A549 (cell line): Measurements from ENCODE around the gene SASH1.

Experiments used
- CHD2 ChIP-seq: fragments of 150-350 bp; IDR thresholded peaks from 2 replicates; pipeline ENCODE4 v1.6.1; 2014; ENCODE audit warnings: low read length; ENCODE audit not compliant: partially characterized antibody
- CTCF ChIP-seq: fragments of >200 bp; sonication (Bioruptor Twin); formaldehyde crosslinking; IDR thresholded peaks from 3 replicates; pipeline ENCODE4 v1.5.1; 2016
- JUN ChIP-seq, 2 experiments: fragments of >200 bp; sonication (Bioruptor Twin); formaldehyde crosslinking; IDR thresholded peaks; 2 replicates in 1 of 2; 3 replicates in 1 of 2; pipeline ENCODE4 v1.6.1; 2016 to 2017
- MAX ChIP-seq: IDR thresholded peaks from 2 replicates; pipeline ENCODE4 v1.6.1; 2012
- MYC ChIP-seq: IDR thresholded peaks from 2 replicates; pipeline ENCODE4 v1.6.1; 2012; ENCODE audit warnings: mild to moderate bottlenecking, inconsistent platforms, low read length, improper control_type of control experiment, borderline replicate concordance
- POLR2A ChIP-seq: IDR thresholded peaks from 2 replicates; pipeline ENCODE4 v1.6.1; 2012; ENCODE audit warnings: mild to moderate bottlenecking, low read length
- POLR2AphosphoS2 ChIP-seq: conservative IDR thresholded peaks from 2 replicates; pipeline ENCODE4 v1.6.1; 2012; ENCODE audit warnings: low read length, improper control_type of control experiment, inconsistent platforms
- RAD21 ChIP-seq, 2 experiments: fragments of >200 bp in 1 of 2; sonication (Bioruptor Twin) in 1 of 2; formaldehyde crosslinking in 1 of 2; IDR thresholded peaks in 1 of 2; conservative IDR thresholded peaks in 1 of 2; 2 replicates in 1 of 2; 3 replicates in 1 of 2; pipeline ENCODE4 v1.6.1; 2012 to 2018; ENCODE audit warnings: inconsistent platforms in 1 of 2

- TF ChIP-seq CTCF (no peak), CHD2 (no peak), RAD21 (conservative IDR thresholded peaks at IDR 0.05 in 1 of 2, IDR thresholded peaks at IDR 0.05 in 1 of 2) (no peak), MYC (no peak), POLR2A (no peak), JUN (IDR thresholded peaks at IDR 0.05) (no peak), POLR2AphosphoS2 (no peak), MAX (no peak)
Observed at GRCh38 chr6:148523551-148523950, 180.9 kb downstream of the SASH1 start.
